ENCODE results near the gene CDK5RAP2.

The CDK5RAP2 gene

DNA sequence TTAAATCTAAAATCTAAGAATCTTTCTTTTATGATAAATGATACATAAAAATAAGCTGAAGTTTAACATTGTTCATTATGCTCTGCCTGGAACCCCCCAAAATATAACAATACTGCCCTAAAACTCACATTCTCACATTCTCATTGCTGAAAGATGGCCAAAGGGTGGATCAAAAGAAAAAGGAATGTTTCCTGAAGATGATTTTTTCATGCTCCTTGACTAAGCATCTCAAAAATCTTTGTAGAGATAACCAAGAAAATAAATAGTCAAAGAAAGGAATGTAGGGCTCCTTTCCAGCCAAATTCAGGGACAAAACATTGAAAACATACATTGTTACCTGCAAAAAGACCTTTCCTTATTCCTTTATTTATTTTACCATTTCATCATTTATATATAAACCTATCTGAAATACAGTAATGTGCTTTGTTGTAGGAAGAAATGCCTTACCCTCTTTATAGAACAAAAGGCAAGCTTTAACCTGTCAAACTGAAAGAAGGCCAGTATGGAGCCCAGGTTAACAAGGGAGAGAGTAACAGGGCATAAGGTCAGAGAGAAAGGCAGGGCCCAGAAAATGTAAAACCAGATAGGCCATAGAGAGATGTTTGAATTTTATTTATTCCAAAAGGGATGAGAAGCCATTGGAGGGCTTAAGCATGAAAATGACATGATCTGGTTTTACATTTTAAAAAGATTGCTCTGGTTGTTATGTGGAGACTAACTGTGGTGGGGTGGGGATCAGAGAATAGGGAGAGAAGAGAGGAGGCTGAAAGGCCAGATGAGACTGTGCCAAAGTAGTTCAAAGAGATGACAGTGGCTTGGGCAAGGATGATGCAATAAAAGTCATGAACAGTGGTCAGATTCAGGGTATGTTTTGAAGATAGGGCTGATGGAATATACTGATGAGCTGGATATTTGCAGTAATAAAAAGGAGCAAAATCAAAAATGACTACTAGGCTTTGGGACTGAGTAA is 37.3 kb upstream of the CDK5RAP2 start:
- Histone ChIP-seq H3K36me3 (ENCODE audit: insufficient read depth, low read length) (no peaks in the 10 kb centered on the region; the same call in 1 of the 2 replicates), H3K9me2 (replicated peaks; ENCODE audit: low read depth, low read length) (no peaks in the 10 kb centered on the region), H3K9ac (ENCODE audit: low read depth, low read length, poor library complexity, severe bottlenecking) (no peak overlapping the region), H2AFZ (ENCODE audit: low read length) (no peak overlapping the region), H3K27me3 (ENCODE audit: insufficient read depth, low read length, poor library complexity, severe bottlenecking) (no peaks in the 10 kb centered on the region), H4K20me1 (ENCODE audit: insufficient read depth, low read length, poor library complexity, severe bottlenecking) (no peaks in the 10 kb centered on the region), H3K4me3 (ENCODE audit: low read length, poor library complexity, severe bottlenecking) (no peak overlapping the region), H3F3A (ENCODE audit: low read depth) (no peaks in the 10 kb centered on the region; the same call in 1 of the 2 replicates), H3K9me3 (ENCODE audit: insufficient read depth, low read depth, low read length) (no peaks in the 10 kb centered on the region), H3K4me1 (ENCODE audit: insufficient read depth, low read length, poor library complexity, severe bottlenecking) (no peaks in the 10 kb centered on the region), H3K4me2 (ENCODE audit: low read depth, low read length, poor library complexity, severe bottlenecking) (no peak overlapping the region), H3K79me2 (ENCODE audit: insufficient read depth, low read length) (no peaks in the 10 kb centered on the region)
- no peak for TF ChIP-seq EZH2phosphoT487 (IDR thresholded peaks at IDR 0.05; ENCODE audit: borderline replicate concordance)
- TF ChIP-seq, protein P1, sequence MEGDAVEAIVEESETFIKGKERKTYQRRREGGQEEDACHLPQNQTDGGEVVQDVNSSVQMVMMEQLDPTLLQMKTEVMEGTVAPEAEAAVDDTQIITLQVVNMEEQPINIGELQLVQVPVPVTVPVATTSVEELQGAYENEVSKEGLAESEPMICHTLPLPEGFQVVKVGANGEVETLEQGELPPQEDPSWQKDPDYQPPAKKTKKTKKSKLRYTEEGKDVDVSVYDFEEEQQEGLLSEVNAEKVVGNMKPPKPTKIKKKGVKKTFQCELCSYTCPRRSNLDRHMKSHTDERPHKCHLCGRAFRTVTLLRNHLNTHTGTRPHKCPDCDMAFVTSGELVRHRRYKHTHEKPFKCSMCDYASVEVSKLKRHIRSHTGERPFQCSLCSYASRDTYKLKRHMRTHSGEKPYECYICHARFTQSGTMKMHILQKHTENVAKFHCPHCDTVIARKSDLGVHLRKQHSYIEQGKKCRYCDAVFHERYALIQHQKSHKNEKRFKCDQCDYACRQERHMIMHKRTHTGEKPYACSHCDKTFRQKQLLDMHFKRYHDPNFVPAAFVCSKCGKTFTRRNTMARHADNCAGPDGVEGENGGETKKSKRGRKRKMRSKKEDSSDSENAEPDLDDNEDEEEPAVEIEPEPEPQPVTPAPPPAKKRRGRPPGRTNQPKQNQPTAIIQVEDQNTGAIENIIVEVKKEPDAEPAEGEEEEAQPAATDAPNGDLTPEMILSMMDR (conservative IDR thresholded peaks at IDR 0.05; ENCODE audit: low read length), result no peak

GRCh38 chr9:120612218-120612617 is 32.3 kb upstream of the CDK5RAP2 start:
- Histone ChIP-seq H3K79me2 (ENCODE audit: insufficient read depth, low read length) (no peaks in the 10 kb centered on the region), H3K9ac (ENCODE audit: low read depth, low read length, poor library complexity, severe bottlenecking) (no peak overlapping the region)

GRCh38 chr9:120611690-120612068 is 31.7 kb upstream of the CDK5RAP2 start:
- H3K9me3 ChIP-seq (ENCODE audit: insufficient read depth, low read depth, low read length), result no peaks in the 10 kb centered on the region
- H3F3A ChIP-seq (ENCODE audit: low read depth), result no peaks in the 10 kb centered on the region
- no peaks in the 10 kb centered on the region for H4K20me1 ChIP-seq (ENCODE audit: insufficient read depth, low read length, poor library complexity, severe bottlenecking)
- TF ChIP-seq EZH2phosphoT487 (IDR thresholded peaks at IDR 0.05; ENCODE audit: borderline replicate concordance), result no peak
- TF ChIP-seq, protein P1 (conservative IDR thresholded peaks at IDR 0.05; ENCODE audit: low read length), result no peak
- no peak overlapping the region for H3K4me3 ChIP-seq (ENCODE audit: low read length, poor library complexity, severe bottlenecking)
- H2AFZ ChIP-seq (ENCODE audit: low read length), result no peak overlapping the region
- no peaks in the 10 kb centered on the region for H3K9me2 ChIP-seq (replicated peaks; ENCODE audit: low read depth, low read length)
- H3K4me1 ChIP-seq (ENCODE audit: insufficient read depth, low read length, poor library complexity, severe bottlenecking), result no peaks in the 10 kb centered on the region
- no peak overlapping the region for H3K4me2 ChIP-seq (ENCODE audit: low read depth, low read length, poor library complexity, severe bottlenecking)
- peak overlapping the region; percentile 16 for H3K9ac ChIP-seq (ENCODE audit: low read depth, low read length, poor library complexity, severe bottlenecking)
- no peaks in the 10 kb centered on the region for H3K27me3 ChIP-seq (ENCODE audit: insufficient read depth, low read length, poor library complexity, severe bottlenecking)
- no peaks in the 10 kb centered on the region for H3K79me2 ChIP-seq (ENCODE audit: insufficient read depth, low read length)
- H3K36me3 ChIP-seq (ENCODE audit: insufficient read depth, low read length), result peaks cover 15% of the 10 kb centered on the region; the same call in 1 of the 2 replicates

More at GRCh38 chr9:120612218-120612617, 32.3 kb upstream of the CDK5RAP2 start:
- no peaks in the 10 kb centered on the region for H3K4me1 ChIP-seq (ENCODE audit: insufficient read depth, low read length, poor library complexity, severe bottlenecking)
- peaks cover 10% of the 10 kb centered on the region; the same call in 1 of the 2 replicates for H3K36me3 ChIP-seq (ENCODE audit: insufficient read depth, low read length)
- H4K20me1 ChIP-seq (ENCODE audit: insufficient read depth, low read length, poor library complexity, severe bottlenecking), result no peaks in the 10 kb centered on the region
- H3F3A ChIP-seq (ENCODE audit: low read depth), result no peaks in the 10 kb centered on the region
- TF ChIP-seq, protein P1 (conservative IDR thresholded peaks at IDR 0.05; ENCODE audit: low read length), result peak; percentile 68
- TF ChIP-seq EZH2phosphoT487 (IDR thresholded peaks at IDR 0.05; ENCODE audit: borderline replicate concordance), result no peak
- no peaks in the 10 kb centered on the region for H3K9me2 ChIP-seq (replicated peaks; ENCODE audit: low read depth, low read length)
- no peaks in the 10 kb centered on the region for H3K9me3 ChIP-seq (ENCODE audit: insufficient read depth, low read depth, low read length)
- no peaks in the 10 kb centered on the region for H3K27me3 ChIP-seq (ENCODE audit: insufficient read depth, low read length, poor library complexity, severe bottlenecking)
- no peak overlapping the region for H3K4me2 ChIP-seq (ENCODE audit: low read depth, low read length, poor library complexity, severe bottlenecking)
- no peak overlapping the region for H2AFZ ChIP-seq (ENCODE audit: low read length)
- no peak overlapping the region for H3K4me3 ChIP-seq (ENCODE audit: low read length, poor library complexity, severe bottlenecking)
